DMS53 treated with DMSO at 0.1 percent for 48 hours (cell line): Measurements from ENCODE around the gene SLC22A7.
"Not testable (repeated sequence)": the region's sequence is repeated elsewhere in the genome, so short reads cannot be mapped to it uniquely, and the experiment has no call there.

ENCODE experiments used
- DNase-seq: peaks from one replicate; lab custom pipeline; 2025; ENCODE audit not compliant: unreplicated experiment; lab: John Stamatoyannopoulos, UW

Gene SLC22A7

GRCh38 chr6:43334466-43335095, 36.5 kb downstream of the SLC22A7 start:
- peak; percentile 32 for DNase-seq

DNA sequence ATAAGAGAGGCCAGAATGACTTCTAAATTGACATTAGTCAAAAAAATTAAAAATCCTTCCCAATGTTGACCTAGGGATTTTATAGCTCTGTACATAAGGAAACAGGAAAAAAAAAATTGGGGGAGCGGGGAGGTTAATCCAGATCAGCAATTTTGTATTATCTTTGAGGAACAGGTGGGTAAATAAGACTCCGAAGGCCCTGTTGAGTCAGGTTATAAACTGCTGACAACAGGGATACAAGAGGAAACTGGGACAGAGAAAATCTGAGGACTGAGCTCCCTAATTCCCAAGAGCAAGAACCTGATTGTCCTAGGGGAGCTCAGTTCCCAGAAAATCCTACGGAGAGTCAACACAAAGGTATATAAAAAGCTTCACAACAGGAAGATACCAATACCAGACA, 37.4 kb downstream of the SLC22A7 start:
- peak; percentile 29 for DNase-seq

DNA sequence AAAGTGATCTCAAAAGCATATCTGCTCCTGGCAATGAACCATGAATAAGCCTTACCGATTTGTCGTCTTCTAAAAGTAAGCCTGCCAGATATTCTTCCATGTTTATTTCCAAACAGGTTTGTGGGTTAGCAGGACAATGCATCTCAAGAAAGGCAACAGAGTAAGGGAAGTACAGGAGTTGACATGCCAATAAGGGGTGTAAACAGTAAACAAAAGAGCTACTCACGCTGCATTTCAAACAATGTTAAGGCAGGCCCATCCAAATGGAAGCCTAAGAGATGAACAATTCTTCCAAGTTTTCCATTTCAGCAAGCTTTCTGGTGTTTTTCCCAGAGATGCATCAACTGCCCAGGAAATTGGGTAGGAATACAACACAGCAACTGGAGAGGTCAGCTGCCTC, 38.3 kb downstream of the SLC22A7 start:
- no peak for DNase-seq

DNA sequence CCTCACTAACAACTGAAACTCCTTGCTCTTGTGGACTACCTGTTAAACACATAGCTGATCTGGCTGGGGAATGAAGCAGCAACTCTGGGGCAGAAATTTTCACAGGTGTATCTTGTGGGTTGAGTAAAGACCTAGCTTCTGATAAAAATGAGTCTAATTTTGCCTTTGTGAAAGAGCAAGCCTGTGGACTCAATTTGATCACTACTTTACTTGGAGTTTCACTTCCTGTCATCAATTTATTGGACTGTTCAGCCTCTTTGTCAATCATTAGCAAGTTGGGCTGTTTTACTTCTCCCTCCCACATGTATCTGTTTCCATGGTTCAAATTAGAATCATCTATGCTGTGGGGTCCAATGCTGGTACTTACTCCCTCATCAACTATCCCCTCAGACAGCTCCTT, 40.2 kb downstream of the SLC22A7 start:
- no peak for DNase-seq

DNA sequence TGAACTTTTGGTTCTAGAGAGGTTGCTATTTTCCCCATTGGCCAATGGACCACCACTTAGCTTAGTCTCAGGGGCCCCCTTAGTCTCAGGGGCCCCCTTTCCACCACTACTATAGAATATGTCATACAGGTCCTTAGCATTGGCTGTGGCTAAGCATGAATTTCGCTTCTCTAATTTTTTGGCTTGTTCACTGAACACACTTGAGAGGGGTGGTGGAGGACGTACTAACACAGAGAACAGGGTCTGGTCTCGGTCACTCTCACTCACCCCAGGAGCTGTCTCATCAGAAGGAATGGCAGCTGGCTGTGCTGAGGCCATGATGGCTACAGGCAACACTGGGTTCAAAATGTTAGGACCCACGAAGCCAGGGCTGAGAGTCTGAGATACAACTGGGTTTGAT, 41.1 kb downstream of the SLC22A7 start:
- no peak for DNase-seq

DNA sequence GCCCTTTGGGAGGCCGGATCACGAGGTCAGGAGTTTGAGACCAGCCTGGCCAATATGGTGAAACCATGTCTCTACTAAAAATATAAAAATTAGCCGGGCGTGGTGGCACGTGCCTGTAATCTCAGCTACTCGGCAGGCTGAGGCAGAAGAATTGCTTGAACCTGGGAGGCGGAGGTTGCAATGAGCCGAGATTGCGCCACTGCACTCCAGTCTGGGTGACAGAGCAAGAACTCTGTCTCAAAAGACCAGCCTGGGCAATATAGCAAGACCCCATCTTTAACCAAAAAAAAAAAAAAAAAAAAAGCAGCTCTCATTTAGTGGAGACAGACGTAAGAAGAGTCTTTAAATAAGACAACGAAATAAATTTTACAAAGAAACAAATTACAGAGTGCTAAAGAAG, 48.2 kb downstream of the SLC22A7 start:
- DNase-seq, result not testable (repeated sequence)

DNA sequence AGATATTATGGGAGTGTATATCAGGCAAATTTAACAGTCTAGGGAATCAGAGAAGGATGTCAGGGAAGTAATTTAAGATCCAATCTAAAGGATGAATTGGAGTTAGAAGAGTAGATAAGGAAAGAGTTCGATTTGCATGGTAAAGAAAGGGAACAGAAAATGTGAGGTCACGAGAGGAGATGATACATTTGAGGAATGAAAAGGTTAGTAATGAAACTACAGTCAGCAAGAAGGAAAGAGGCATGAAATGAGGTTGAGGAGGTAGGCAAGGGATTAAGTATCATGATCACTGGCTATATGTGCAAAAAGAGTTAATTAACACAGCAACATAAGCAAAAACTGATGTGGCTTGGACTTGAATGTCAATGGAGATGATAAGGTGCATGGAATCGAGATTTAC, 49.0 kb downstream of the SLC22A7 start:
- DNase-seq, result no peak

DNA sequence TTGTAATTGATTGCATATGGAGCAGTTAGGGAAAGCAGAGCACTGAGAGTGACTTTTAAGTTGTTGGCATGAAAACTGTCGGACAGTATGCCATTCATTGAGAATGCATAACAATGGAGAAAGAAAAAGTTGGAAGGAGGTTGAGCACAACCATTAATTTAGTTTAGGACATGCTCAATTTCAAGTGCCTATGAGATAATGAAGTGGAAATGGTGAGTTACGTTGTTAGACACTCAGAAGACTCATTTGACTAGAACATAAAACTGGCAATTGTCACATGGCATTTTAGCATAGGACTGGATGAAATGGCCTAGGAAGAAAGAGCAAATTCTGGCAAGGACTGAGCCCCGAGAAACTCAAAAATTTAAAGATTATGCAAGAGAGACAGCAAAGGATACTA, 49.4 kb downstream of the SLC22A7 start:
- no peak for DNase-seq

DNA sequence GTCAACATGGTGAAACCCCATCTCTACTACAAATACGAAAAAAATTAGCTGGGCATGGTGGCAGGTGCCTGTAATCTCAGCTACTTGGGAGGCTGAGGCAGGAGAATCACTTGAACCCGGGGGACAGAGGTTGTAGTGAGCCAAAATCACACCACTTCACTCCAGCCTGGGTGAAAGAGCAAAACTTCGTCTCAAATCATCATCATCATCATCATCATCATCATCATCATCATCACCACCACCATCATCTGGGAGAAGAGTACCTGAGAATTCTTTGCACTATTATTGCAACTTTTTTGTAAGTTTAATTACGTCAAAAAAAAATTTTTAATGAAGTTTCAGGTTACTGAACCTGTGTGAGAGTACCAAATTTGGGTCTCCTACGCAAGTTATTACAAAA, 53.9 kb downstream of the SLC22A7 start:
- DNase-seq, result not testable (repeated sequence)
